HG02759 (cell line): Measurements from ENCODE around the gene PML.

Experiments used
- ATAC-seq: cut with Tn5 transposase; IDR thresholded peaks from one replicate; pipeline ENCODE4 v1.9.1; 2021; ENCODE audit warnings: mild to moderate bottlenecking, moderate library complexity; ENCODE audit not compliant: unreplicated experiment

PML gene

GRCh38 chr15:73994413-73994883 is at the start of gene PML:
PML (plus strand) TSS chr15:73994716; CDS start chr15:73994813, 97 bp downstream.
- ATAC-seq = peak; percentile 72

- no peak for ATAC-seq
These were observed 49.4 kb upstream of the PML start for GRCh38 chr15:73945130-73945508.

GRCh38 chr15:73946046-73946721 is 48.3 kb upstream of the PML start:
- no peak for ATAC-seq

- no peak for ATAC-seq
These were observed 47.6 kb upstream of the PML start for GRCh38 chr15:73946795-73947370.

- no peak for ATAC-seq
These were observed 46.9 kb upstream of the PML start for GRCh38 chr15:73947651-73948050.

GRCh38 chr15:73948396-73948795 is 46.1 kb upstream of the PML start:
- no peak for ATAC-seq

GRCh38 chr15:73948982-73949381 is 45.5 kb upstream of the PML start:
- ATAC-seq = no peak

GRCh38 chr15:73949496-73949895 is 45.0 kb upstream of the PML start:
- ATAC-seq = no peak

GRCh38 chr15:73950479-73950830 is 44.1 kb upstream of the PML start:
- ATAC-seq = no peak

- peak; percentile 55 for ATAC-seq
These were observed 43.5 kb upstream of the PML start for GRCh38 chr15:73950831-73951561.

GRCh38 chr15:73951601-73952000 is 42.9 kb upstream of the PML start:
- ATAC-seq = no peak

GRCh38 chr15:73952171-73952912 is 42.2 kb upstream of the PML start:
- no peak for ATAC-seq

- no peak for ATAC-seq
These were observed 41.4 kb upstream of the PML start for GRCh38 chr15:73952913-73953750.

GRCh38 chr15:73954188-73955145 is 40.0 kb upstream of the PML start:
- ATAC-seq = no peak

- no peak for ATAC-seq
These were observed 39.2 kb upstream of the PML start for GRCh38 chr15:73955326-73955725.

GRCh38 chr15:73955861-73956742 is 38.4 kb upstream of the PML start:
- ATAC-seq = no peak

GRCh38 chr15:73956743-73957135 is 37.8 kb upstream of the PML start:
- ATAC-seq = no peak

- no peak for ATAC-seq
These were observed 37.2 kb upstream of the PML start for GRCh38 chr15:73957276-73957675.
